NCI-H524 treated with DMSO at 0.1 percent for 48 hours (cell line): ENCODE results near the gene ANAPC13.

Experiments used
- DNase-seq: peaks from one replicate; lab custom pipeline; 2025; lab: John Stamatoyannopoulos, UW

ANAPC13 gene

DNA sequence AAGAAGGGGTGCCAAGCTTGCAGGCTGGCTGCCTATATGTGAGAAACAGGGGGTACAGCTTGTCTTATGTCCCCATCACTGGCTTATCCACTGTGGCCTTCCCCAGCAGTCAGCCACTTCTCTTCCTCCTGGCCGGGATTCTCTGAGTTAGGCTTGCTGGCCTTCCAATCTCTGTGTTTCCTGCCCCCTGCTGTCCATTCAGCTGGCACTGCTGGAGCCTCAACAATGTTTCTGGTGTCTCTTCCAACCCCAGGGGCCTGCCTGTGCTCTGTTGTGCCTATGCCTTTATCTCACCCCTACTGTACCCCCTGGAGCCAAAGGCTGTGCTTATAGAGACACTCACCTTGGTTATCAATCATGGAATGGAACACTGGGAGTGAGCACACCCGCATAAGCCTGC is 36.5 kb downstream of the ANAPC13 start:
- DNase-seq = no peak

DNA sequence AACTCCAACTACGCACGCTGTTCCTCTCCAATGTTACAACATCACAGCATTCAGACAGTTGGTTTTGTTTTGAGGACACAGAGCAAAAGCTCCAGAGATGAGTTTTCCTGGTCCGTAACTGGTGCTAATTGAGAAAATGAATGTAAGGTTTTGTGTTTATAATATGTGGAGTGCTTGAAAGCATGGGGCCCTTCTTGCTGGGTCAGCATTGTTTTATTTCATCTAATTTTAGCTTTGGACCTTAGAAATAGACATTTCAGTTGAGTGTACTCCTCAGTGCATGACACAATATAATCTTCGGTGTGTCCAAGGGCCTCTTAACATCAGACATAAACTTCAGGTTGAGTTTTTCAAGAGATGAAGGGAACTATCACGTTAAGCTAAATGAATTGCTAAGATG is 37.1 kb downstream of the ANAPC13 start:
- DNase-seq = no peak

DNA sequence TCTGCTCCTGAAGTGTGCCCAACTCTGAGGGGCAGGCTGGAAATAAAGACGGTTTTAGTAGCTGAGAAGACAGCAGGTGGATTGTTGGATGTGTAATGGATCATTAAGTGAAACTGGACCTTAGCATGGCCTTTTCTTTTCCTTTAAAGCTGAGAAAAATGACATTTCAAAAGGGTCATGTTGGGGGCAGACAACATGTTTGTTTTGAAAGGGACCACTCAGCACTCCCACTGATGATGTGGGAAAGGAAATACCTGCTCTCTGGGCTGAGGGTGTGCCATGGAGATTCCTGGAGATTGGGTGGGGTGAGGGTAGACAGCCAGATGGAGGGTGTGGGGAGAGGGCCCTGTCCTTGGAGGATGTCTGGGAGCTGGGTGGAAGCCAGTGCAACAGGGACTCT is 38.4 kb downstream of the ANAPC13 start:
- no peak for DNase-seq

DNA sequence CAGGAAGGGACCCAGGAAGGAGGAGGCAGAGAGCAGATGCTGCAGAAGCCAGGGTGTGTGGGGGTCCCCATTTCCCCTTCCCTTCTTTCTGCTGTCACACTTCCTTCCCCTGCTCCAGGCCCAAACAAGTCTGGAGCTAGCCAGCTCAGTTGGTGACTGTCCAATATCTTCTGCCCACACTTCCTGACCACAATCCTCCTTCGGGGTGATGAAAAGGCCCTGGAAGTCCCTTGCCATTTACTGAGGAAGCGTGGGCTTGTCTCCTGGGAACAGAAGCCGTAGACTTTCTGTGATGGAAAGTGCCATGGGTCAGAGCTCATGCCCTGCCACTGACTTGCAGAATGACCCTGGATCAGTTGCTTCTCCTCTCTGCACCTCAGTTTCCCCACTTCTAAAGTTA is 39.0 kb downstream of the ANAPC13 start:
- DNase-seq = no peak

DNA sequence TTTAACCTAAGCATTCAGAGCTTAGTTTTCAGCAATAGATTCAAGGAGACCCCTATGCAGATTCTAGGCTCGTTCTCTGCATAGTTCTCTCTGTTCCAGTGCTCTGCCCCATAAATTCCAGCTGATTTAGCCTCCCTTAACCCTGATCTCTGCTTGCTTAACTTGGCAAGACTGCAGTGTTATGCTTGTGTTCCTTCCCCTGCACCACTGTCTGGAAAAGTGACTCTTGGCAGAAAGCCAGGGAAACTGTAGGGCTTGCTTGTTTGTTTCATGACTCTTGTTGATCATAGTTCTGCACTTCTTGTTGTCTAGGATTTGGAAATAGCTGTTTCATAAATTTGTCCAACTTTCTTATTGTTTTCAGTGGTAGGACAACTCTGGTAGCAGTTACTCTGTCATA is 40.1 kb downstream of the ANAPC13 start:
- DNase-seq = no peak

DNA sequence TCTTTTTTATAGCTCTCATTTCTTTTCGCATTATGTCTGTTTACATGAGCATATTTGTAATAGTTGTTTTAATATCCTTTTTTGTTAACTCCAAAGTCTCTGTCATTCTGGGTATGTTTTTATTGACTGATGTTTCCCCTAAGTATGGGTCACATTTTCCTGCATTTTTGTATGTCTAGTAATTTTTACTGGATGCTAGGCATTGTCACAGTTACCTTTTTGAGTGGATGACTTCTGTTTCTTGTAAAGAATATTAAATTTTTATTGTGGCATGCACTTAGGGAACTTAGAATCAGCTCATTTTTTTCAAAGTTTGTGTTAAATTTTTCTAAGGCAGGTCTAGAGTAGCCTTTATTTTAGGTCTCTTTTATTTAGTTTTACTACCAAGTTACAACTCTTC is 40.7 kb downstream of the ANAPC13 start:
- DNase-seq = no peak

DNA sequence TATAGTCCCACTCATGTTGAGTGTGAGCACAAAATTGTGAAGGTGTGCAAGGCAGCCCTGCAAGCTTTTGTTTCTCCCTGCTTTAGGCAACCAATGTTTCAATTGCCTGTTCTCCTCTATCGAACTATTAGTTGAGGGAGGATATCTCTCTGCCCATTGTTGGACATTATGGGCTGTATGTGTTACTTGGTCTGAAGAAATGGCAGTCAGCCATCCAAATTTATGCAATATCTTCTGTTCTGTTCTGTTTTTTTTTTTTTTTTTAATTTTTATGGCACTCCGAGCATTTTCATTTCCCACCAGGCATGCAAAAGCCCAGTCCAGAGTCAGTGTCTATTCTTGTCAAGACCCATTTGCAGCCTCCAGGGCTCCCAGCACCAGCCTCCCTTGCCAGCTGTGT is 44.0 kb downstream of the ANAPC13 start:
- DNase-seq = no peak

DNA sequence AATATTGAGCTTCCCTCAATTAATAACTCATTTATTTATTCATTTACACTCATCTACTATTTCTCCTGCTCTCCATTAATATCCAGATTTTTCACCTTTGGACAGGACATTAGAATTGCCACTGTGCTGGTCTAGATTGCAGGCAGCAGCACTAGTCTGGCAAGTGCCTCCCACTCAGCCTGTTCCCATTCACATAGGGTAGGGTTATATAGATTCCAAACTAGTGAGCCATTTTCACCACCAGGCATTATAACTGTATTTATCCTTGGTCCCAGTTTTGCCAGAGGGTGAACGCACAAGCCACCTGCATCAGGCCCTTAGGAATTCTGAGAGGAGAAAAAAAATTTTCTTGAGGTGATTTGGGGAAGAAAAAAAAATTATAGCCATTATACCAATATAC is 44.5 kb downstream of the ANAPC13 start:
- no peak for DNase-seq

DNA sequence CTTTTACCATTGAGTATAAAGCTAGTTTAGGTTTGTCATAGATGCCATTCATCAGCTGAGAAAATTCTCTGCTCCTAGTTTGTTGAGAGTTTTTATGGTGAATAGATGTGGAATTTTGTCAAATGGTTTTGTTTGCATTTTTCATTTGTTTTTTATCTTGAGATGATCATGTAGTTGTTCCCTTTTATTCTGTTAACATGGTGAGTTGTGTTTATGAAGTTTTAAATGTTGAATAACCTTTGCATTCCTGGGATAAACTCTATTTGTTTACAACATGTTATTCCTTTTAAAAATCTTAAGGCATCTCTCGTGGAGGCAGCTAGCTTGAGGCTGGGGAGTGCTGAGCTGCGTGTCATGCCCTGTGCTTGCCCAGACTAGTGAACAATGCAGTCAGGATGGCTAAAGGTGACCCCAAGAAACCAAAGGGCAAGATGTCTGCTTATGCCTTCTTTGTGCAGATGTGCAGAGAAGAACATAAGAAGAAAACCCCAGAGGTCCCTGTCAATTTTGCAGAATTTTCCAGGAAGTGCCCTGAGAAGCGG is 48.5 kb downstream of the ANAPC13 start:
- no peak for DNase-seq

DNA sequence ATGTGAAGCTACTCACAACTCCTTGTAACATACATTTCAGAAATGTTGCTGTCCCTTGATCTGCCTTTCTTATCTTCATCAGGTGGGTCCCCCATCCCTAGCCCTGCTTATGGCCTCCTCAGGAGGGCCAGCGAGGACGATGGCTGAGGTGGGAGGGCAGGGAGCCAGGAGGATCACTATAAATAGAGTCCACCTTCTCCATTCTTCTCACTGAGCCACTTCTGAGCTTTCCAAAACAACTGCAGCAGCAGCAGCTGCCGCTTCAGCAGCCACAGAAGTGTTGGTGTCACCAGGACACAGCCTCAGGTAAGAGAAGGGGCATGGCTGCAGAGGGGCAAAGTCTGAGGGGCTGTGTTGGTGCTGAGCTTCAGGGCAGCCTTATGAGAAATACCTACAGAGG is 53.5 kb downstream of the ANAPC13 start:
- no peak for DNase-seq

DNA sequence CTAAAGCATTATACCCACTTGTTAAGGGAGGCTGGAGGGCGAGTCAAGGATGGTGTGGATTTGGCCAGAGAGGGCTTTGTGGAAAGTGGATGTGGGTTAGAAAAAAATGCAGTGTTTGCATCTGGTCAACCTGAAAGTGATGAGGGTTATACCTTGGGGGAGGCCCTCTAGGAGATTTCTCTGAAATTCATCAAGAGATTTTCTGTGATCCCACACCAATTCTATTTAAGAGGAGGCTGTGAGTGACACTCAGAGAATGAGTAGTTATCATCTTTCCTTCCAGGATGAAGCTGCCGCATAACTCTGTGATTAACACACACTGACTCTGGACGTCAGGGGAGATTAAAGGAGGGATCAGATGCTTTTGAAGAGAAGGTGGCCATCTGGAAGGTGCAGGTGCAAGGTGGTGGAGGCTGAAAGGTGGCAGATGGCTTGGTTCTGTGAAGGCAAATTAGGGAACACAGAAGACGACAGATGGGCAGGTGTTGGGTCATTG is 54.8 kb downstream of the ANAPC13 start:
- peak; percentile 99 for DNase-seq

DNA sequence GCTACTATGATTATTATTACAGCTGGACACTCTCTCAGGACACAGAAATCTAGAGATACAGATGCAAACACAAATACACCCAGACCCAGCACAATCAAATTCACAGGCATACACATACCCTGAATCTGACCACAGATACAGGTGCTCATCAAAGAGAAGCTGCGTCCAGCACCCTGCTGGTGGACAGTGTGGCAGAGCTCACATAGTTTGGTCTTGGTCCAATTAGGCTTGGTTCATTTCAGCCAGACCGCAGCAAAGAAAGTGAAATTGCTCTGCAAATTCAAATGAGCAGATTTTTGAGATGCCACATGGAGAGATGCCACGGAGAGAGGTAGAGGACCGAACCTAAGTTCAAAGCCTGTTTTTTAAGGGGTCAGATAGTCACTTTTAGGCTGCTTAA is 55.6 kb downstream of the ANAPC13 start:
- no peak for DNase-seq

DNA sequence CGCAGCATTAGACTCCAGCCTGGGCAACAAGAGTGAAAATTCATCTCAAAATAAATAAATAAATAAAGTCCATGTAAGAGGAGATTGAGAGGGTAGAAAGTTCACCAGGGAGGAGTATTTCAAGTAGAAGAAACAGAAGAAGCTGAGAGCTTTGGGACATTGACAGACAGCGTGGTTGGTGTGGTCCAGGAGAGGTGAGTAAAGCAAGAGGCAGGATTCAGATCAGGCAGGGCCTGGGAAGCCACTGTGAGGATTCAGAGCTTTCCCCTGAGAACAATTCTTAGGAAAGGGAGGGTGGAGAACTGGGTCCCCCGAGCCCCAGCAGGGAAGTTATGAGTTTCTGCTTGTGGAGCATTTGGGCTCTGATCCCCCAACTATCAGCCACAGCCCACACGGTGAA is 57.4 kb downstream of the ANAPC13 start:
- DNase-seq = no peak
